HG02870 (cell line): ENCODE data around the gene CYB5R4.

Source experiments
- ATAC-seq: cut with Tn5 transposase; IDR thresholded peaks from one replicate; pipeline ENCODE4 v1.9.1; 2021; ENCODE audit warnings: mild to moderate bottlenecking, moderate library complexity; ENCODE audit not compliant: unreplicated experiment

Gene CYB5R4

GRCh38 chr6:83976037-83976755 lies 116.7 kb downstream of the CYB5R4 start:
- ATAC-seq: no peak

- no peak for ATAC-seq
Observed at GRCh38 chr6:83976871-83977270, 117.4 kb downstream of the CYB5R4 start.

GRCh38 chr6:83978324-83978734 lies 118.8 kb downstream of the CYB5R4 start:
- no peak for ATAC-seq

GRCh38 chr6:83978997-83979396 lies 119.5 kb downstream of the CYB5R4 start:
- ATAC-seq: no peak

GRCh38 chr6:83984411-83984810 lies 124.9 kb downstream of the CYB5R4 start:
- ATAC-seq: no peak

GRCh38 chr6:83985308-83985713 lies 125.8 kb downstream of the CYB5R4 start:
- no peak for ATAC-seq

GRCh38 chr6:83985715-83986114 lies 126.2 kb downstream of the CYB5R4 start:
- ATAC-seq: no peak

GRCh38 chr6:83998021-83998584 lies 138.6 kb downstream of the CYB5R4 start:
- no peak for ATAC-seq

GRCh38 chr6:84001119-84001518 lies 141.6 kb downstream of the CYB5R4 start:
- no peak for ATAC-seq

GRCh38 chr6:84002226-84002625 lies 142.7 kb downstream of the CYB5R4 start:
- no peak for ATAC-seq

- ATAC-seq: no peak
Observed at GRCh38 chr6:84003131-84003530, 143.6 kb downstream of the CYB5R4 start.

- no peak for ATAC-seq
Observed at GRCh38 chr6:84003654-84004053, 144.2 kb downstream of the CYB5R4 start.

- ATAC-seq: no peak
Observed at GRCh38 chr6:84007871-84008270, 148.4 kb downstream of the CYB5R4 start.

- no peak for ATAC-seq
Observed at GRCh38 chr6:84013354-84013753, 153.9 kb downstream of the CYB5R4 start.

- ATAC-seq: no peak
Observed at GRCh38 chr6:84013931-84014330, 154.4 kb downstream of the CYB5R4 start.

GRCh38 chr6:84016029-84016428 lies 156.5 kb downstream of the CYB5R4 start:
- no peak for ATAC-seq
